Esophagus squamous epithelium (tissue), 5 donors: ENCODE results near the gene TUT1. TPM values are rescaled to one million over a fixed set of nuclear protein-coding genes. Genes with fewer than 3 reads are reported as not detected.
"Not testable (repeated sequence)": the region's sequence is repeated elsewhere in the genome, so short reads cannot be mapped to it uniquely, and the experiment has no call there.

Source experiments
- DNase-seq: peaks from one replicate; lab custom pipeline; 2025; lab: John Stamatoyannopoulos, UW
- H3K27ac ChIP-seq, 4 donors: fragments of 200-600 bp; sonication (generic); one replicate each; pipeline ENCODE4 v1.5.1; 2016 to 2019; ENCODE audit warnings: mild to moderate bottlenecking in 1 of 4
- H3K27me3 ChIP-seq, 4 donors: fragments of 200-600 bp; sonication (generic); 1 replicate in 3 of 4; 2 replicates in 1 of 4; pipeline versions ENCODE4 v1.5.1 to v1.6.0; 2017 to 2021; ENCODE audit warnings: antibody characterized with exemption in 1 of 4
- H3K36me3 ChIP-seq, 3 donors: fragments of 200-600 bp; sonication (generic); one replicate each; pipeline ENCODE4 v1.5.1; 2016 to 2019
- H3K4me1 ChIP-seq, 3 donors: fragments of 200-600 bp; sonication (generic); one replicate each; pipeline ENCODE4 v1.5.1; 2017 to 2019
- H3K4me3 ChIP-seq, 4 donors: fragments of 200-600 bp; sonication (generic); 1 replicate in 3 of 4; 2 replicates in 1 of 4; pipeline ENCODE4 v1.5.1; 2016 to 2019; ENCODE audit warnings: mild to moderate bottlenecking in 2 of 4, moderate library complexity in 1 of 4
- H3K9me3 ChIP-seq, 3 donors: fragments of 200-600 bp; sonication (generic); one replicate each; pipeline ENCODE4 v1.5.1; 2016 to 2019
- POLR2A ChIP-seq, 4 donors: fragments of 450-650 bp; IDR thresholded peaks; one replicate each; pipeline ENCODE4 v1.6.1; 2017; ENCODE audit warnings: antibody characterized with exemption in 4 of 4, mild to moderate bottlenecking in 4 of 4, moderate library complexity in 3 of 4
- WGBS, 2 donors: methylation state at CpG; one replicate each; pipeline ENCODE4 v1.1.5; 2018; 5-methylcytosine and 5-hydroxymethylcytosine counted together
- intact Hi-C: fragments of 100-400 bp; cut with DNase I; formaldehyde crosslinking; loops from one replicate; pipeline ENCODE4 v1.15.0; 2022
- total RNA-seq, 4 donors: library from RNA; depleted of rRNA; stranded (reverse); fragments of >200 nt; gene quantifications; one replicate each; pipeline ENCODE4 v1.1.0, GENCODE V29; 2016
- TF ChIP-seq, protein P1 (sequence below), 6 experiments: fragments of 450-650 bp in 4 of 6; fragments of 200-600 bp in 2 of 6; sonication (generic) in 2 of 6; IDR thresholded peaks; one replicate each; pipeline ENCODE4 v1.5.1; 2016 to 2019; ENCODE audit warnings: antibody characterized with exemption in 6 of 6, mild to moderate bottlenecking in 4 of 6, moderate library complexity in 4 of 6
- donor health status: DM: yes; HTN: yes; CAD: no.

TUT1 gene
- total RNA-seq, 4 donors from 2014 or later, result 5.0 to 12.7 (median 8.0) TPM

DNA sequence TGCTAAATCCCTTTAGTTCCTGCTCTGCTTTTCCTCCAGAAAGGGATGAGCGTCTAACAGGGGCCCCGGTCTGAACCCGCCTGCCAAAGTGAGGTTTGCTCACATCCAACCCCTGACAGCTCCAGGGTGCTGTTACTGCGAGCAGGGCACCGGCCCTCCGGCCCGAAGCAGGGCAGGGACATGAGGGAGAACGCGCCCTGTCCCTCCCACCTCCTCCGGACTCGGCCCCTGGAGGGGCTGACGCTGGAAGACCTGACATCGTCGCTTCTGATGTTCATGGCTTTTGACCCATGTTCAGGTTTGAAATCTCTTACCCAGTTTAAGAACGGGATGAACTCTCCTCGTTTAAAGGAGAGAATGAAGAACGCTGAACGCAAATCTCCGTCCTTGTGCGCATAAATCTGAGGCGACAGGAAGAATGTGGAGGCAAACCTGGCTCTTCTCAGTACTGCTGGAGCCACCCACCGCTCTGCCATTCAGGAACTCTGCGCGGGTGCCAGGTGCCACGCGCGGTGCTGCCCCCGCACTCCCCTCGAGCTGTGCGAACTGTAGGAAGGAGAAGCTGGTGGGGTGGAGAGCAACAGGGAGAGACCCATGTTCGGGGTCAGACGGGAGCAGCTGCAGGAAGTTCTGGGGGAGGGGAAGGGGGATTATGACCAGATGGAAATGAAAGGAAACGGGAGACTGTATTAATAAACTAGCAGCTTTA is 16.8 kb downstream of the TUT1 start:
- Histone ChIP-seq H3K27me3 (no peaks in the 10 kb centered on the region), H3K4me1 (peaks cover 24 to 72% (median 38%) of the 10 kb centered on the region in 3 donors), H3K4me3 (peak overlapping the region; percentile 49 to 89 (median 82)), H3K9me3 (no peaks in the 10 kb centered on the region), H3K36me3 (peaks cover 0 to 74% (median 30%) of the 10 kb centered on the region in 3 donors), H3K27ac (peak overlapping the region; percentile 86 to 96 (median 93))
- DNase-seq, result no peak
- TF ChIP-seq, protein P1, sequence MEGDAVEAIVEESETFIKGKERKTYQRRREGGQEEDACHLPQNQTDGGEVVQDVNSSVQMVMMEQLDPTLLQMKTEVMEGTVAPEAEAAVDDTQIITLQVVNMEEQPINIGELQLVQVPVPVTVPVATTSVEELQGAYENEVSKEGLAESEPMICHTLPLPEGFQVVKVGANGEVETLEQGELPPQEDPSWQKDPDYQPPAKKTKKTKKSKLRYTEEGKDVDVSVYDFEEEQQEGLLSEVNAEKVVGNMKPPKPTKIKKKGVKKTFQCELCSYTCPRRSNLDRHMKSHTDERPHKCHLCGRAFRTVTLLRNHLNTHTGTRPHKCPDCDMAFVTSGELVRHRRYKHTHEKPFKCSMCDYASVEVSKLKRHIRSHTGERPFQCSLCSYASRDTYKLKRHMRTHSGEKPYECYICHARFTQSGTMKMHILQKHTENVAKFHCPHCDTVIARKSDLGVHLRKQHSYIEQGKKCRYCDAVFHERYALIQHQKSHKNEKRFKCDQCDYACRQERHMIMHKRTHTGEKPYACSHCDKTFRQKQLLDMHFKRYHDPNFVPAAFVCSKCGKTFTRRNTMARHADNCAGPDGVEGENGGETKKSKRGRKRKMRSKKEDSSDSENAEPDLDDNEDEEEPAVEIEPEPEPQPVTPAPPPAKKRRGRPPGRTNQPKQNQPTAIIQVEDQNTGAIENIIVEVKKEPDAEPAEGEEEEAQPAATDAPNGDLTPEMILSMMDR (IDR thresholded peaks at IDR 0.05), result no peak
- no peak for TF ChIP-seq POLR2A (IDR thresholded peaks at IDR 0.05)
- intact Hi-C loops, result no loop called here
- WGBS, 2 donors, result 0 to 2% methylated on average over 19 to 25 of the region's 33 CpGs

DNA sequence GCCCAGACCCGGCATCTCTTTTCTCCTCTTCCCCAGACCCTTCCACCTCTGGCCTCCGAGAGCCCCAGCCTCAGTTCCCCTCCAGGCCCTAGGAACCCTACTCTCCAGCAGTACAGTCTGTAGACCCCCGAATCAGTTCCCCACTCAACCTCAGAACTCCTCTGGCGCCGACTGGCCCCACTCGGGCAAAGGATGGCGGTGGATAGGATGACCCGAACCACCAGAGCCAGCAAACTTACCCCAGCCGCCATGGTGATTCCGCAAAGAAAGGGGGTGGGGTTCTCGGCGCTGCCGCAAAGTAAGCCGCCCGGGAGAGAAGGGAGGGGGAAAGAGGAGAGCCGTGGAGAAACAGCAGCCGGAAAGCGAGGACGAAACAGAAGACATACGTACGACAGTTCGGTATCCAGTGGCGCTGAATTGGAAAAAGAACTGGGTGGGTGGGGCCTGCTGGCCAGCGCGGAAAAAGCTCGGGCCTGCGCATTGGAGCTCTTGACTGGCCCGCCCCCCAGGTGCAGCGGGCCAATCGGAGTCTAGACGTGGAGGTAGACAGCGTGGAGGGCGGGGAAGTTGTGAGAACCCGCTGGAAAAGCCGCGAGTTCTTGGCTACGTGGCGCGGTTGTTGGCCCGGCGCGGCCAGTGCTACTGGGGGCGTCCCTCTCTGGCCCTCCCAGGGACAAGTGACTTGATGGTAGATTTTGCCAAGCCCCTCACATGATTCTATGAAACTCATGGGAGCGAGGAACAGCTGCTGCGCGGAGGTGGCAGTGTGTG is 17.5 kb downstream of the TUT1 start, which contains the start of gene EEF1G:
EEF1G (minus strand) TSS at position 300 of the 771 bp plus-strand sequence; CDS start at position 251, 49 bp downstream.
- 0 to 1% methylated on average over 24 to 39 of the region's 46 CpGs for WGBS, 2 donors
- intact Hi-C loops, result no loop called here
- Histone ChIP-seq H3K9me3 (no peaks in the 10 kb centered on the region), H3K4me3 (peak within 1 kb of the TSS; percentile 58 to 89 (median 82)), H3K27me3 (no peaks in the 10 kb centered on the region), H3K27ac (peak within 1 kb of the TSS; percentile 86 to 96 (median 93)), H3K4me1 (peaks cover 24 to 78% (median 38%) of the 10 kb centered on the region in 3 donors), H3K36me3 (peaks cover 0 to 74% (median 30%) of the 10 kb centered on the region in 3 donors)
- peak in 3 of 4 donors; percentile 20 to 75 (median 67) for TF ChIP-seq POLR2A (IDR thresholded peaks at IDR 0.05)
- TF ChIP-seq, protein P1 (IDR thresholded peaks at IDR 0.05), result peak in 1 of 6 experiments; percentile 30
- peak; percentile 94 for DNase-seq

- WGBS, 2 donors, result 0 to 1% methylated on average over 29 to 31 of the region's 33 CpGs
- peaks cover 24 to 78% (median 38%) of the 10 kb centered on the region in 3 donors for H3K4me1 ChIP-seq
- H3K9me3 ChIP-seq, result no peaks in the 10 kb centered on the region
- peak overlapping the region; percentile 58 to 89 (median 82) for H3K4me3 ChIP-seq
- H3K27ac ChIP-seq, result peak overlapping the region; percentile 82 to 96 (median 90)
- no peak for TF ChIP-seq POLR2A (IDR thresholded peaks at IDR 0.05)
- TF ChIP-seq, protein P1 (IDR thresholded peaks at IDR 0.05), result no peak
- intact Hi-C loops, result no loop called here
- no peaks in the 10 kb centered on the region for H3K27me3 ChIP-seq
- DNase-seq, result no peak
- peaks cover 0 to 74% (median 26%) of the 10 kb centered on the region in 3 donors for H3K36me3 ChIP-seq
Observed at GRCh38 chr11:62573006-62573591, 18.2 kb downstream of the TUT1 start.

DNA sequence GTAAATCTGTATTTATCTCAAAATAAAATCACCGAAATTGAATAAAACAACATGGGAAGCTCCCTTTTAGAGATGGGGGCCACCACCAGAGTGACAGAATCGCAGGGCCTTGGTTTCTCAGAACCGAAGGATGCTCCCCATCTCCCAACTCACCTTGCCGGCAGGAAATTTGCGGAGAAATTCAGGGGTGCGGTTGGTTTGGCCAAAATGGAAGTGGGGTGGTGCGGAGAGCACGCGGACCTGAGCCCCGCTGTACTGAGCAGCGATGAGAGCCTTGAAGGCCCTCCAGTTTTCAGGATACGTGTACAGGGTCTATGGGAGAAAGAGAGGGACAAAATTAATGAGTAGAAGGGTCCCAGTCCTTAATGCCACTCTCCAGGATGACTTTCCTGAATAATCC is 18.9 kb downstream of the TUT1 start:
- Histone ChIP-seq H3K36me3 (peaks cover 0 to 74% (median 29%) of the 10 kb centered on the region in 3 donors), H3K4me1 (peaks cover 24 to 75% (median 38%) of the 10 kb centered on the region in 3 donors)

GRCh38 chr11:62571493-62571892 is 19.8 kb downstream of the TUT1 start:
- WGBS, 2 donors, result 44 to 81% methylated on average over 3 to 4 of the region's 5 CpGs
- peaks cover 0 to 74% (median 38%) of the 10 kb centered on the region in 3 donors for H3K36me3 ChIP-seq
- DNase-seq, H3K9me3 ChIP-seq, H3K4me3 ChIP-seq, intact Hi-C loops, H3K27me3 ChIP-seq: not testable (repeated sequence)
- H3K27ac ChIP-seq, result peak overlapping the region in 1 of 4 donors; percentile 96
- peaks cover 19 to 67% (median 36%) of the 10 kb centered on the region in 3 donors for H3K4me1 ChIP-seq

More for the DNA sequence above, 18.9 kb downstream of the TUT1 start:
- WGBS, 2 donors, result 53 to 61% methylated on average over 12 of the region's 12 CpGs
- Histone ChIP-seq H3K9me3 (no peaks in the 10 kb centered on the region), H3K27ac (peak overlapping the region; percentile 82 to 96 (median 90)), H3K4me3 (peak overlapping the region; percentile 58 to 89 (median 82)), H3K27me3 (no peaks in the 10 kb centered on the region)
- TF ChIP-seq, protein P1 (IDR thresholded peaks at IDR 0.05), result no peak
- TF ChIP-seq POLR2A (IDR thresholded peaks at IDR 0.05), result no peak
- intact Hi-C loops, result no loop called here
- no peak for DNase-seq

DNA sequence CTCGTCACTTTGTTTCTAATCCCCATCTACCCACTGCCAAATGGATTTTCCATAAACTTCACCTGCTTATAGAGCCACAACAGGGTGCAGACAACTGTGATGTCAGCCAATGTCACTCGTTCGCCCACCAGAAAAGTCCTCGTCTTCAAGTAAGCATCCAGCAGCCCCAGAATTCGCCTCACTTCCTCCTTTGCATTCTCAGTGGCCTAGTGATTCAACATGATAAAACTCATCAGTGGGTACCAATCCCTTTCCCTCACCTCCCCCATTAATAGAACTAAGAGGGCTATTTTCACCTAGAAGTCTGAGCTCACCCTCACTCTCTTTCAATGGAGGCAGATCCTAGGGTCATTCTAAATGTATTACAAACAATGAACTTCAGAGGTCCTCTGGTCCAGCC is 20.4 kb downstream of the TUT1 start:
- intact Hi-C loops, H3K4me3 ChIP-seq, DNase-seq, H3K27me3 ChIP-seq, H3K9me3 ChIP-seq: not testable (repeated sequence)
- Histone ChIP-seq H3K27ac (peak overlapping the region in 1 of 4 donors; percentile 11), H3K4me1 (peaks cover 17 to 67% (median 31%) of the 10 kb centered on the region in 3 donors), H3K36me3 (peaks cover 0 to 74% (median 41%) of the 10 kb centered on the region in 3 donors)
- WGBS, 2 donors, result 84 to 87% methylated on average over 5 of the region's 5 CpGs
